Central memory CD8-positive, alpha-beta T cell (primary cell): ENCODE measurements around the gene FOSL1.

Experiments
- ATAC-seq: fragments of 150-1000 bp; cut with Tn5 transposase; replicated peaks from 2 replicates; pipeline ENCODE4 v1.10.0; 2022; ENCODE audit warnings: mild to moderate bottlenecking, moderate FRiP score, moderate number of reproducible peaks; ENCODE audit not compliant: poor library complexity, severe bottlenecking; ENCODE audit errors: extremely low read depth
- DNase-seq, 2 donors: peaks; one replicate each; pipeline ENCODE4 v3.0.0; 2021; ENCODE audit warnings: low spot score in 2 of 2
- H3K27ac Mint-ChIP-seq: one replicate; pipeline ENCODE4 v1.8.0; 2022; ENCODE audit warnings: low read depth, mild to moderate bottlenecking, moderate library complexity, mixed read lengths
- H3K27me3 Mint-ChIP-seq: one replicate; pipeline ENCODE4 v1.8.0; 2022; ENCODE audit warnings: mixed read lengths
- H3K36me3 Mint-ChIP-seq: one replicate; pipeline ENCODE4 v1.8.0; 2022; ENCODE audit warnings: mild to moderate bottlenecking, moderate library complexity, mixed read lengths; ENCODE audit not compliant: insufficient read depth
- H3K4me1 Mint-ChIP-seq: one replicate; pipeline ENCODE4 v1.8.0; 2022; ENCODE audit warnings: mixed read lengths
- H3K4me3 Mint-ChIP-seq: one replicate; pipeline ENCODE4 v1.8.0; 2022; ENCODE audit warnings: mild to moderate bottlenecking, moderate library complexity, mixed read lengths
- H3K9me3 Mint-ChIP-seq: one replicate; pipeline ENCODE4 v1.8.0; 2022; ENCODE audit warnings: mixed read lengths

Gene FOSL1

DNA sequence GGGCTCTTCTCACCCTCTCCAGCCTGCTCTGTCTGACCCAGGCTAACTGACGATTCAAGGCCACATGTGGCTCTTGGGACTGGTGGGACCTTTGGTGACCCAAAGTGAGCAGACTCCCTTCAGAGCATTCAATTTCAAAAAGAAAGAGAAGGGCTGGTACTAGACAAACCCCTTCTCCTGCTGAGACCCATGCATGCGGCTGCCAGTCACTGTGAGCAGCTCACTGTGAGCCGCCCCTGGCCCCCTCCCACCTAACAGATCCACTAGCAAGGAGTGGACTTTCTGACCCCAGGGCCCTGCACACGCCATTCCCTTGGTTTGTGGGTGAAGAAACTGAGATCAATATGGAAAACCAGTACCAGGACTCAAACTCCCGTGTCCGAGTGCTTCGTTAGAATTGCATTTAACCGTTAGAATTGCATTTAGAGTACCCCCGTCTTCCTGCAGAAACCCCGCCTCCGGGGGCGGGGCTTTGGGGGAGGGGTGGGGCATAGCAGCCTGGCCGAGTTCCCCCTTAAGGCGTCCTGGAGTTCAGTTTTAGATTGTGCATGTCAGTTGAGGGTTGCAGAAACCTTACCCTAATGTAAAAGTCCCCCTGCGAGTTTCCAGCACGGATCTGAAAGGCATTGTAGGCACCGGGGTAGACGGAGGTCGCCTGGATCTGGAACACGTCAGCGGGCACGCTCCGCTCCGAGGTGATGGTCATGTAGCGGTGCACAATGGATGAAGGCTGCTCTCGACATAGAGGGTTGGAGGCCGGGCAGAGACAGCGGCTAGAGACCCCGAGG, 32.7 kb downstream of the FOSL1 start:
- Mint-ChIP-seq H3K9me3 (no peaks in the 10 kb centered on the region), H3K4me1 (peaks cover 35% of the 10 kb centered on the region), H3K36me3 (peaks cover 21% of the 10 kb centered on the region), H3K4me3 (no peak overlapping the region), H3K27ac (no peak overlapping the region), H3K27me3 (no peaks in the 10 kb centered on the region)
- no peak for DNase-seq
- no peak for ATAC-seq

DNA sequence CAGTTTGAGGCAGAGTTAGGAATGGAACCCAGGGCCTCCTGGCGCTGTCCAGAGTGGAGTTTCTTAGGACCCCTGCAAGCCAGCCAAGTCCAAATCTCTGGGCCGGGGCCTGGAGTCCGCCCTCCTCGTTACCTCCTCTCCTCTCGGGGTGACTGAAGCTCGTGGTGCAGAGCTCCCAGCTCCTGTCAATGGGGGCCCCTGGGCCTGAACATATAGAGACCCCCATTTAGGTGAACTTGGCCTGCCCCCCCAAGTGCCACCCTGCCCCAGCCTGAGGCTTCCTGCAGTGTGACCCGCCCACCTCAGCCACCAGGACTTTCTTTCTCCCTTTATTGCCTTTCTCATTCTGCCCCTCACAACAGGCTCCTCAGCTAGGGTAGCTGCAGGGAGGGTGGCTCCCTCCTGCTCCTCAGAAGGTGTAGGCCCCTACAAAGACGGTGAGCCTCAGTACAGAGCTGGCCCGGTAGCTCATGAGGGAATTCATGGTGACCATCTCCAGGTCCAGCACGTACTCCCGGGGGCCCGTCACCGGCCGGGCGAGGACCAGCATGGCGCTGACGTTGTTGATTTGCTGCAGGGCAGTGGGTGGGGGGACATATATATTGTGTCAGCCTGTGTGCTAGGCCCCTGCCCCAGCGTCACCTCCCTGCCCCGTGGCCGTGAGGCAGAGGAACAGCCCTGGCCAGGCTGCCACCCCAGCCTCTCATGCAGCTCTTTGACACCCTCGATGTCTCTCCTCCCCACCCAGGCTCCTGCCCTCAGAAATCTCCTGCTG, 33.5 kb downstream of the FOSL1 start:
- Mint-ChIP-seq H3K9me3 (no peaks in the 10 kb centered on the region), H3K27ac (no peak overlapping the region), H3K27me3 (no peaks in the 10 kb centered on the region), H3K36me3 (peaks cover 26% of the 10 kb centered on the region), H3K4me1 (peaks cover 38% of the 10 kb centered on the region), H3K4me3 (no peak overlapping the region)
- DNase-seq: no peak
- ATAC-seq: no peak

DNA sequence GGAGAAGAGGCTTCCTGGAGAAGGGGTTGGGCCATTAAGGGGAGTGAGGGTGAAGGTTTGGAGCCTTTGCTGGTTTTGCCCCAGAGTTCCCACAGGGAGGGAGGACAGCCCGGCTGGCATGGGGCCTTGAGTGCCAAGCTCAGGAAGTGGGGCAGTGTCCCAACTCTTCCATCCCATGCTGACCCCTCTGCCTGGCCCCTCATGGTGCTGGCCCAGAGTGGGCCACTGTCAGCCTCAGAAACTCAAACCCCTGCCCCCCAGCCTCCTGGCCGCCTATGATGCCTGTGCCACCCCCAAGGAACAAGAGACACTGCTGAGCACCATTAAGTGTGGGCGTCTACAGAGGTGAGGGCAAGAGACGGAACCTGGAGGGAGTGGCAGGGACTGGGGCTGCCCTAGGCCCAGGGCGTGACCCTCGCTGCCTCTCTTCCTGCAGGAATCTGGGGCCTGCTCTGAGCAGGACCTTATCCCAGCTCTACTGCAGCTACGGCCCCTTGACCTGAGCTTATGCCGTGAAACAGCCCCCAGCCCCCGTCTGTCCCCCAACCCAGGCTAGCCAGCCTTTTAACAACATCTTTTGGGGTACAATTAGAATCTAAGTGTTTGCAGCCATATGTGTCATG, 34.5 kb downstream of the FOSL1 start:
- Mint-ChIP-seq H3K4me3 (no peak overlapping the region), H3K9me3 (no peaks in the 10 kb centered on the region), H3K27me3 (no peaks in the 10 kb centered on the region), H3K36me3 (peaks cover 29% of the 10 kb centered on the region), H3K27ac (no peak overlapping the region), H3K4me1 (peaks cover 41% of the 10 kb centered on the region)
- ATAC-seq (no peak), DNase-seq (no peak)

DNA sequence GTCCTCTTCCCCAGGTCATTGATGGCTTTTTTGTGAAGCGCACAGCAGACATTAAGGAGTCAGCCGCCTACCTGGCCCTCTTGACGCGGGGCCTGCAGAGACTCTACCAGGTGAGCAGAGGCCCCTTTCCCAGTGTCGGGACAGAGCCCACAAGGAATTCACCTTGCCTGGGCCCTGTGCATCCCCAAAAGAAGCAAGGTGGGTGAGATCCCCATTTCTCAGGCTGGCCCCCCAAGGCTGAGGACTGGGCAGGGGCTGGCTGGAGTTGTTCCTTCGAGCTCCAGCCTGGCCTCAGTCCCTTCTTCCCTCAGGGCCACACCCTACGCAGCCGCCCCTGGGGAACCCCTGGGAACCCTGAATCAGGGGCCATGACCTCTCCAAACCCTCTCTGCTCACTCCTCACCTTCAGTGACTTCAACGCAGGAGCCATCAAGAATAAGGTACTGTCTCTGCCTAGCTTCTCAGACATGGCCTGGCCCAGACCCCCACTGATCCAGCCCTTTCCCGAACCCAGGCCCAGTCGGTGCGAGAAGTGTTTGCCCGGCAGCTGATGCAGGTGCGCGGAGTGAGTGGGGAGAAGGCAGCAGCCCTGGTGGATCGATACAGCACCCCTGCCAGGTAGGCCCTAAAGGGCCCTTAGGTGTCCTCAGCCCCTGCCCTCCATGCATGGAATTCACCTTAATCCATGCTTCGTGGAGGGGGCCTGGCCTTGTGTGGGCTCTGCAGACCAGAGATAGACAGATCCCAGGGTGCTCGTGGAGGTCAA, 35.3 kb downstream of the FOSL1 start:
- H3K4me3 Mint-ChIP-seq: no peak overlapping the region
- H3K4me1 Mint-ChIP-seq: peaks cover 40% of the 10 kb centered on the region
- no peaks in the 10 kb centered on the region for H3K27me3 Mint-ChIP-seq
- no peak overlapping the region for H3K27ac Mint-ChIP-seq
- DNase-seq (no peak), ATAC-seq (no peak)
- H3K9me3 Mint-ChIP-seq: no peaks in the 10 kb centered on the region
- peaks cover 34% of the 10 kb centered on the region for H3K36me3 Mint-ChIP-seq

DNA sequence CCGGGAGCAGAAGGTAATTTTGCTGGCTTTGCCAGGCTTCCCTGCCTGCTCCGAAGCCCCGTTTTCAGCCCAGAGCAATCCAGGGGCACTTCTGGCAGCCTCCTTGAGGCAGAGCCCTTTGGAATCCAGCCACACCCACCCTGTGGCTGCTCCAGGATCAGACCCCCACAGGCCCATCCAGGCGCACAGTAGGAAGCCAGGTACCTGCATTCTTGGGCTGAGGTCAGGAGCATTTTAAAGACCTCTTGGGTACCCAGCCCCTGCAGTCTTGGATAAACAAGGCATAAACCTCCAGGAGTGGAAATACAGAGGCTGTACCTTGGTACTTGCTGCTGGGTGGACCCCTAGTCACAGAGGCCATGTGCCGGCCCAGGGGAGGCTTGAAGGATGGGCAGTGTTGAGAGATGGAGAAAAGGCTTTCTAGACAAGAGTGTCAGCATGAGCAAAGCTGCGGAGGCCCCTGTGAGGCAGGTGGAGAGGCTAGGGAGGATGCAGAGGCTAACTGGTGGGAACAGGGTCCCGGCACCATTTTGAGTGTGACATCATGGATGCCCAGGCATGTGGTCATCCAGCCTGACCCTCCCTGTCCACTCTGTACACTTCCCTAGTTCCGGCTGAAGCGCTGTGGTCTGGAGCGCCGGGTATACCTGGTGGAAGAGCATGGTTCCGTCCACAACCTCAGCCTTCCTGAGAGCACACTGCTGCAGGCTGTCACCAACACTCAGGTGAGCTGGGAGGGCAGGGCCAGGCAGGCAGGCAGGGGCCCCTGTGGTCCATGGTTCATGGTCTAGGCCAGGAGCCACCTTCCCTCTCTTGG, 36.1 kb downstream of the FOSL1 start:
- DNase-seq: no peak
- H3K36me3 Mint-ChIP-seq: peaks cover 36% of the 10 kb centered on the region
- H3K27me3 Mint-ChIP-seq: no peaks in the 10 kb centered on the region
- no peak overlapping the region for H3K4me3 Mint-ChIP-seq
- no peak for ATAC-seq
- no peaks in the 10 kb centered on the region for H3K9me3 Mint-ChIP-seq
- H3K27ac Mint-ChIP-seq: peak overlapping the region; percentile 61
- peaks cover 41% of the 10 kb centered on the region for H3K4me1 Mint-ChIP-seq

DNA sequence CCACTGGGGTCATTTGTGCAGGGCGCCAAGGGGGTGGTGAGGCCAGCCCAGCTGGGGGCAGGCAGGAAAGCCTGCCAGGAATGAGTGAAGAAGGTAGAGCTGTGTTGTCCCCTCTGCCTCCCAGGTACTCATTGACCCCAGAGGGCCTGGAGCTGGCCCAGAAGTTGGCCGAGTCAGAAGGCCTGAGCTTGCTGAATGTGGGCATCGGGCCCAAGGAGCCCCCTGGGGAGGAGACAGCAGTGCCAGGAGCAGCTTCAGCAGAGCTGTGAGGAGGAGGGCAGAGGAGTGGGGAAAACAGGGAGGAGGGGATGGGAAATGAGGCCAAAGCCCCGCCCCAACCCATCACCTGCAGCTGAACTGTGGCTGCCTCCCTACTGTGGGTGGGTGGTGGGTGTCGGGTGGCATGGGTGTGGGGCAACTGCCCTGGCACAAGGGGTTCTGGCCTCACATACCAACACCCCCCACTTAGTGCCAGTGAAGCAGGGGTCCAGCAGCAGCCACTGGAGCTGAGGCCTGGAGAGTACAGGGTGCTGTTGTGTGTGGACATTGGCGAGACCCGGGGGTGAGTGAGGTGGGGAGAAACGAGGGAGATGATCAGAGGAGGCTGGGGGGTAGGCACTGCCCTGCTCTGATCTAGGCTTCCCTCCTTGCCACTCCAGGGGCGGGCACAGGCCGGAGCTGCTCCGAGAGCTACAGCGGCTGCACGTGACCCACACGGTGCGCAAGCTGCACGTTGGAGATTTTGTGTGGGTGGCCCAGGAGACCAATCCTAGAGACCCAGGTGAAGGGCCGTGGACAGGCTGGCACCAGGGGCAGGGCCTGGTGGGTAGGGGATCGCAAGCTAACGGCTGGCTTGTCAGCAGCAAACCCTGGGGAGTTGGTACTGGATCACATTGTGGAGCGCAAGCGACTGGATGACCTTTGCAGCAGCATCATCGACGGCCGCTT, 37.0 kb downstream of the FOSL1 start:
- Mint-ChIP-seq H3K9me3 (no peaks in the 10 kb centered on the region), H3K27ac (no peak overlapping the region), H3K36me3 (peaks cover 40% of the 10 kb centered on the region), H3K4me3 (peak overlapping the region; percentile 18), H3K27me3 (no peaks in the 10 kb centered on the region), H3K4me1 (peaks cover 49% of the 10 kb centered on the region)
- DNase-seq (no peak), ATAC-seq (no peak)

DNA sequence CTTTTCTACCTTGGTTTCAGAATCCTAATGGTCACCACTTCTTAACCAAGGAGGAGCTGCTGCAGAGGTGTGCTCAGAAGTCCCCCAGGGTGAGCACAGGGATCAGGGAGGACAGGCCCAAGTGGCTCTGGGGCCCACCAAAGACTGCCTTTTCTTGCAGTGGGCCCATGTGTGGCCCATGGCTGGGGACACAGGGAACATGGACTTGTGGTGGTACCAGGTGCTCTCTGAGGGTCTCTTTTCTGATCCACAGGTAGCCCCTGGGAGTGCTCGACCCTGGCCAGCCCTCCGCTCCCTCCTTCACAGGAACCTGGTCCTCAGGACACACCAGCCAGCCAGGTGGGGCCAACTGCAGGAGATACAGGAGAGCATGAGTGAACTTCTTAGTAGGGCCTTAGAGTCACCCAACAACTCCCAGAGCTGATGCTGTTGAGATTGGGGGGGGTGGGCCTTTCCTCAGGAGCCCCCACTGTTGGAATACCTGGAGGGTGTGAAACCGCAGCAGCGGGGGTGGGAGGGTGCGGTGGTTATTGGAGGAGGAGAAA, 37.9 kb downstream of the FOSL1 start:
- H3K4me3 Mint-ChIP-seq: peak overlapping the region; percentile 18
- ATAC-seq (no peak), DNase-seq (no peak)
- H3K4me1 Mint-ChIP-seq: peaks cover 49% of the 10 kb centered on the region
- no peaks in the 10 kb centered on the region for H3K9me3 Mint-ChIP-seq
- H3K27me3 Mint-ChIP-seq: no peaks in the 10 kb centered on the region
- peaks cover 45% of the 10 kb centered on the region for H3K36me3 Mint-ChIP-seq
- no peak overlapping the region for H3K27ac Mint-ChIP-seq

DNA sequence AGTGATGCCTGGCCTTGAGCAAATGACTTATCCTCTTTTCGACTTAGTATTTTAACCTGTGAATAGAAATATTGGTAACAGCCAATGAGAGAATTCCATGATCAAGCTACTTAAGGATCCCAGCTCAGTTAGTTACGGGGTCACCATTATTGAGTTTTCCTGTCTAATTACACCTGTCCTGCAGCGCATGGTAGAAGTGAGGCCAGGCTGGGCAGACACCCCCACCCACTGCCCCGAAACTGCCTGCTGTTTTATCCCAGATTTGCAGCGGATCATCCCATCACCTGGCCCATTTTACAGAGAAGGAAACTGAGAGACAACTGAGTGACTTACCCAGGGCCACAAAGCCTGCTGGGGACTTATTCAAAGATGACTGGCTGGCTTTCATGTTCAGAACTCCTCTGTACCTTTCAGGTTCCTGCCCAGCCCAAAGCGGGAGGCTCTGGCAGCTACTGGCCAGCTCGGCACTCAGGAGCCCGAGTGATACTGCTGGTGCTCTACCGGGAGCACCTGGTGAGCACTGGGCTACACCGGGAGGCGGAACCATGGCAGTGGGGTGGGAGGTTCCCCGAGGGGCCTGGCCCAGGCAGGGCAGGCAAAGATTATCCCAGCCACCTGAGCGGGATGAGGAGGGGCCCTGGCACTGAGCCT, 38.5 kb downstream of the FOSL1 start:
- ATAC-seq (no peak), DNase-seq (no peak)
- no peaks in the 10 kb centered on the region for H3K9me3 Mint-ChIP-seq
- H3K4me1 Mint-ChIP-seq: peaks cover 46% of the 10 kb centered on the region
- no peaks in the 10 kb centered on the region for H3K27me3 Mint-ChIP-seq
- H3K27ac Mint-ChIP-seq: no peak overlapping the region
- peak overlapping the region; percentile 88 for H3K4me3 Mint-ChIP-seq
- peaks cover 46% of the 10 kb centered on the region for H3K36me3 Mint-ChIP-seq

DNA sequence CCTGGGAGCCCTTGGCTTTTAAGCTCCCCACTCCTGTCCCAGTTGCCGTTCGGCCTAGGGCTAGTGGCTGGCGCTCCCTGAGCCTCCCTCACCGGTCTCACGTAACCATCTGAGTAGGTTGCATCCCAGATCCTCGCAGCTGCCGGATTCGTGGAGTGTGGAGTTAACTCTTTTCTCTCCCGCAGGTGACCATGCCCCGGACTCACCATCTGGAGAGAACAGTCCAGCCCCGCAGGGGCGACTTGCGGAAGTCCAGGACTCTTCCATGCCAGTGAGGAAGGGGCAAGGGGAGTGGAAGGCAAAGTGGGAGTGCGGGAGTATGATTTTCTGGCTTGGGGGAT, 39.1 kb downstream of the FOSL1 start:
- H3K27me3 Mint-ChIP-seq: no peaks in the 10 kb centered on the region
- peaks cover 49% of the 10 kb centered on the region for H3K36me3 Mint-ChIP-seq
- H3K4me3 Mint-ChIP-seq: peak overlapping the region; percentile 88
- ATAC-seq (no peak), DNase-seq (no peak)
- no peaks in the 10 kb centered on the region for H3K9me3 Mint-ChIP-seq
- peak overlapping the region; percentile 82 for H3K27ac Mint-ChIP-seq
- peaks cover 51% of the 10 kb centered on the region for H3K4me1 Mint-ChIP-seq

DNA sequence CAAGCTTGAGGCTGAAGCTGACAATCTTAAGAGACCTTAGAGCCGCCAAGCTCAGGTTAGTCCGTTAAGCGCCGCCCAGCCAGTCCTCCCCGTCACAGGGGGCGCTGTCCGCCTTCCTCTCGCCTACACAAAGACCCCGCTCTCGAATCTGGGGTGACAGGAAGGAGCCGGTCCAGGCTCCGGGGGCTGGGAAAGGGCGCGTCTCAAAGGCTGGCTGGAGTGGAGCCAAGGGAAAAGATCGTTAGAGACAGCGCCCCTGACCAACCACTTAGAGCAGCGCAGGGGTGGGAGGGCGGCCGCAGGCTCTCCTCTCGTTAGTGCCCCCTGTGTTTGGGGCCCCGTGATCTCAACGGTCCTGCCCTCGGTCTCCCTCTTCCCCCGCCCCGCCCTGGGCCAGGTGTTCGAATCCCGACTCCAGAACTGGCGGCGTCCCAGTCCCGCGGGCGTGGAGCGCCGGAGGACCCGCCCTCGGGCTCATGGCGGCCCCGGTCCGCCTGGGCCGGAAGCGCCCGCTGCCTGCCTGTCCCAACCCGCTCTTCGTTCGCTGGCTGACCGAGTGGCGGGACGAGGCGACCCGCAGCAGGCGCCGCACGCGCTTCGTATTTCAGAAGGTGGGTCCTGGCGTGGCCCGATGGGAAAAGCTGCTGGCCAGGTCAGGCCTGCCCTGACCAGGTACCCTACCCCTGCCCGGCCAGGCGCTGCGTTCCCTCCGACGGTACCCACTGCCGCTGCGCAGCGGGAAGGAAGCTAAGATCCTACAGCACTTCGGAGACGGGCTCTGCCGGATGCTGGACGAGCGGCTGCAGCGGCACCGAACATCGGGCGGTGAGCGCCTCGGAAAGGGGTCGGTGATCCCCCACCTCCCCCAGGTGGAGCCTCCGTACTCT, 39.7 kb downstream of the FOSL1 start, which contains the start of gene MUS81:
MUS81 (plus strand) TSS at position 156 of the 887 bp plus-strand sequence; CDS start at position 477, 321 bp downstream.
- ATAC-seq (peak; percentile 59), DNase-seq (peak; percentile 95 to 97)
- peaks cover 52% of the 10 kb centered on the region for H3K36me3 Mint-ChIP-seq
- peak within 1 kb of the TSS; percentile 90 for H3K27ac Mint-ChIP-seq
- H3K27me3 Mint-ChIP-seq: no peaks in the 10 kb centered on the region
- H3K9me3 Mint-ChIP-seq: no peaks in the 10 kb centered on the region
- H3K4me3 Mint-ChIP-seq: peak within 1 kb of the TSS; percentile 88
- H3K4me1 Mint-ChIP-seq: peaks cover 53% of the 10 kb centered on the region
